SHP77 treated with DMSO at 0.1 percent for 48 hours (cell line): ENCODE measurements around the gene EIF3J.
"Not testable (repeated sequence)": the region's sequence is repeated elsewhere in the genome, so short reads cannot be mapped to it uniquely, and the experiment has no call there.

ENCODE experiments used
- DNase-seq: peaks from one replicate; lab custom pipeline; 2025; lab: John Stamatoyannopoulos, UW

EIF3J gene

GRCh38 chr15:44536962-44537734, at the start of gene EIF3J:
EIF3J (plus strand) TSS chr15:44537147; CDS start chr15:44537195, 48 bp downstream.
- peak; percentile 85 for DNase-seq

GRCh38 chr15:44489464-44489863, 47.5 kb upstream of the EIF3J start:
- DNase-seq, result no peak

GRCh38 chr15:44490622-44491021, 46.3 kb upstream of the EIF3J start:
- no peak for DNase-seq

- DNase-seq, result no peak
Observed at GRCh38 chr15:44492040-44492439, 44.9 kb upstream of the EIF3J start.

GRCh38 chr15:44492672-44493071, 44.3 kb upstream of the EIF3J start:
- no peak for DNase-seq

- DNase-seq, result no peak
Observed at GRCh38 chr15:44495562-44495961, 41.4 kb upstream of the EIF3J start.

GRCh38 chr15:44500555-44500954, 36.4 kb upstream of the EIF3J start:
- no peak for DNase-seq

GRCh38 chr15:44501768-44502366, 35.1 kb upstream of the EIF3J start:
- DNase-seq, result peak; percentile 4

GRCh38 chr15:44516436-44516835, 20.5 kb upstream of the EIF3J start:
- no peak for DNase-seq

GRCh38 chr15:44519537-44519936, 17.4 kb upstream of the EIF3J start:
- no peak for DNase-seq

GRCh38 chr15:44525018-44525417, 11.9 kb upstream of the EIF3J start:
- no peak for DNase-seq

GRCh38 chr15:44527241-44527640, 9.7 kb upstream of the EIF3J start:
- no peak for DNase-seq

- no peak for DNase-seq
Observed at GRCh38 chr15:44529864-44530604, 6.9 kb upstream of the EIF3J start.

GRCh38 chr15:44530653-44531052, 6.3 kb upstream of the EIF3J start:
- no peak for DNase-seq

GRCh38 chr15:44532275-44532674, 4.7 kb upstream of the EIF3J start:
- not testable (repeated sequence) for DNase-seq

- no peak for DNase-seq
Observed at GRCh38 chr15:44532689-44533088, 4.3 kb upstream of the EIF3J start.

GRCh38 chr15:44535092-44535491, 1.9 kb upstream of the EIF3J start:
- DNase-seq, result no peak

GRCh38 chr15:44535523-44536301, 1.2 kb upstream of the EIF3J start:
- DNase-seq, result peak; percentile 9

- peak; percentile 85 for DNase-seq
Observed at GRCh38 chr15:44536302-44536961, 515 bp upstream of the EIF3J start.

- peak; percentile 8 for DNase-seq
Observed at GRCh38 chr15:44537735-44538240, 841 bp downstream of the EIF3J start.

- DNase-seq, result no peak
Observed at GRCh38 chr15:44541282-44541958, 4.5 kb downstream of the EIF3J start.
